Omental fat pad (tissue), 4 donors: ENCODE data around the gene C5orf58. TPM values are rescaled to one million over a fixed set of nuclear protein-coding genes. Genes with fewer than 3 reads are reported as not detected.

Source experiments
- ATAC-seq: fragments of 150-250 bp; one replicate; pipeline ENCODE4 v1.9.1; 2016; ENCODE audit warnings: mild to moderate bottlenecking, moderate library complexity; ENCODE audit not compliant: low FRiP score
- DNase-seq: peaks from one replicate; pipeline ENCODE4 v3.0.0-alpha.2; 2019; ENCODE audit warnings: low spot score
- CTCF ChIP-seq, 3 donors: fragments of 450-650 bp; IDR thresholded peaks; one replicate each; pipeline ENCODE4 v1.5.1; 2016 to 2017; ENCODE audit warnings: antibody characterized with exemption in 3 of 3, mild to moderate bottlenecking in 3 of 3, moderate library complexity in 2 of 3
- total RNA-seq, 4 donors: library from RNA; depleted of rRNA; stranded (reverse); fragments of >200 nt; gene quantifications; one replicate each; pipeline ENCODE4 v1.1.0, GENCODE V29; 2016

C5orf58 gene
- total RNA-seq, 4 donors from 2014 or later = not detected

DNA sequence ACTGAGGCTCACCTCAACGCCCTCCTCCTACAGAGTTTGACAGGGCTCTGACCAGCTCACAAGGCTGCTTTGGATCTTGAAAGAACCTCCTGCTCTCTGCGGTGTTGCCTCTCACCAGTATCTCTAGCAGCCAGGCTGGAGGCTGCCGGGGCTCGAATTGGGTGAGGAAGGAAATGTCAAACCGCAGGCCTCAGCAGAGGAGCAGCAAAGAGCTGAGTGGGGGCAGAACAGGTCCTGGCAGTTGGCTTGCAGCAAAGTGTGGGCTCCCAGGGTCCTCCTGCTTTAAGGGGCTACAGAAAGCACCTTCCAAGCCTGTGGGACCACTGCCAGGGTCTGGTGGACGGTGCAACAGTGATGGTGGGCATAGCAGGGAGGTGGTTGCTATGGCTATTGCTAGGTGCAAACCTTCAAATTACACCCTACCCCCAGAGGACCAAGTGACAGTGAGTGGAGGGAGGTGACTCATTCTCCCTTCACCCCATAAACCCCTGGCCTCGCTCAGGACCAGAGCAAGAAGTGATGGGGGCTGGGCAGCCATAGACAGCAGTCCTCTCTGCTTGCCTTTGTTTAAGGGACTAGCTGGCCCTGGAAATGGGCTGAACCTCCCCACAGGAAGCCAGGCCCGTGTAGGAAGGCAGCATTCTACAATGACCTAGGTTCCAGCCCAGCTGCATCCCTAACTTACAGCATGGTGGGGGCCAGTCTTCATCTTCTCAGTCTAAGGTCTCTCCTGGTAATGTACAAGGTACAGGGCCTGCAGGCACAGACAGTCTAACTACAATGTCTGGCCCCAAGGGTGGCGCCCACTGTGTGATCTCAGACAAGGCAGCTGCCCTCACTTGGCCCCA is 46.0 kb downstream of the C5orf58 start:
- DNase-seq = no peak
- TF ChIP-seq CTCF (IDR thresholded peaks at IDR 0.05) = no peak
- no peak for ATAC-seq

DNA sequence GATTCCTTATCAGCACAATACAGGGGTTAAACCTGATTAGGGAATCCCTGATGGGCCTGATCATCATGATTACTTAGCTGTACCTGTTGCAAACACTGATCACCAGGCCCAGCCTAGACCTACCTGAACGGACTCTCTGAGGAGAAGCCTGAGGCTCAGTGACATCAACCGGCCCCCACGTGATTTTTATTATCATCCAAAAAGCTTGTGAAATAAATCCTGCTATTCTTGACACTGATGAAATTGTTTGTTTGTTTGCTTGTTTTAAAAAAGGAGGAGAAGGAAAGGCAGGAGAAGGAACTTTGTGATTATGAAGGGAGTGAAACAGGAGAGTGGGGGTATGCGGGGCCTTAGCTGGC is 46.7 kb downstream of the C5orf58 start:
- no peak for ATAC-seq
- TF ChIP-seq CTCF (IDR thresholded peaks at IDR 0.05) = no peak
- no peak for DNase-seq

DNA sequence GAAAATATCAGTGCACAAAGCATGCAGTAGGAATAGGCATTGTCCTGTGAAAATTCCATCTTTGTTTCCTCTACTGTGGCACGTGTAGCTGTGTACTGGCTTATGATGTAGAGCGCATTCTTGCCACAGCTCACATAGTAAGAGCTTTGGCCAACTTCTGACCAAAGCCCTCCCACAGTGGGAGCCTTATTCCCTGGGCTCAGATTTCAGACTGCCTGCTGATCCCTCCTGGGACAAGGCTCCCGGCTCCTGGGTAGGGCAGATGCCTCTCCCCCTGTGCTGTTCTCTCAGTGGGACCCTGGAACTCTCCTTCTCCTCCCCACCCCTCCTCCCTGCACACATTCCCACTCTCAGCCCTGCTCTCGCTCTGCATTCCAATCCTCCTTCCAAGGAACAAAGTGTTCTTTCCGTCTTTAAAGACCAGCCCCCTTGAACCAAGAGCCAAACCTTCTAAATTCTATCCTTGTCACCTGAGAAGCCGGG is 47.3 kb downstream of the C5orf58 start:
- TF ChIP-seq CTCF (IDR thresholded peaks at IDR 0.05) = no peak
- no peak for DNase-seq
- no peak for ATAC-seq

DNA sequence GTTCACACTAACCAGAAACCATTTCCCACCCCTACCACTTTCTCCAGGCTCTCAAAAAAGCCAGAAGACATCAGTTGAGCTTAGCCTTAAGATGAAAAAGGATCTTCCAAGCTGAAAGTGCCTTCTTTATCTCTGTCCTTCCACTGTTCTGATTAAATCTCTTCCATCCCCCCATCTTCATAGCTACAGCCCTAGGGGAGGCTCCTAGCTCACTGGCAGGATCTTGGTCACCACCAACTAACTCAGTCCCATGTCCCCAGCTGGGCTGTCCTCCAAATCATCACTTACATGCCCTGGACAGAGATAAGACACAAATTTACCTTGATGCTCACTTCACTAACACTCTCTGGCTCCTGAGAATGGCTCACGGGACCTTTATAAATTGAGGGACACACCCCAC is 50.5 kb downstream of the C5orf58 start:
- DNase-seq (no peak), ATAC-seq (no peak)
- TF ChIP-seq CTCF (IDR thresholded peaks at IDR 0.05) = no peak

DNA sequence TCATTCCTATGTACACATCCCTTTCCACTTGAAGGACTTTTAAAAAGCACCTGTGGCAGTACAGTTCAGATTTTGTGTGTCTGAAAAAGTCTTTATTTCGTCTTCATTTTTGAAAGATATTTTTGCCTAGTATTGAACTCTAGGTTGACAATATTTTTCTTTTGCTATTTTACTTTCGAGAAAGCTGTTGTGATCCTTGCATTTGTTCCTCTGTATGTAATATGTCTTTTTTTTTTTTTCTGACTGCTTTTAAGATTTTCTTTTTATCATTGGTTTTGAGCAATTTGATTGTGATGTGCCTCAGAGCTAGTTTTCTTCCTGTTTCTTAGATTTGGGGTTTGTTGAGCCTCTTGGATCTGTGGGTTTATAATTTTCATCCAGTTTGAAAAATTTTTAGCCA is 51.4 kb downstream of the C5orf58 start:
- ATAC-seq (no peak), DNase-seq (no peak)
- TF ChIP-seq CTCF (IDR thresholded peaks at IDR 0.05) = no peak

GRCh38 chr5:170285181-170285580 is 52.4 kb downstream of the C5orf58 start:
- DNase-seq (no peak), ATAC-seq (no peak)
- no peak for TF ChIP-seq CTCF (IDR thresholded peaks at IDR 0.05)

DNA sequence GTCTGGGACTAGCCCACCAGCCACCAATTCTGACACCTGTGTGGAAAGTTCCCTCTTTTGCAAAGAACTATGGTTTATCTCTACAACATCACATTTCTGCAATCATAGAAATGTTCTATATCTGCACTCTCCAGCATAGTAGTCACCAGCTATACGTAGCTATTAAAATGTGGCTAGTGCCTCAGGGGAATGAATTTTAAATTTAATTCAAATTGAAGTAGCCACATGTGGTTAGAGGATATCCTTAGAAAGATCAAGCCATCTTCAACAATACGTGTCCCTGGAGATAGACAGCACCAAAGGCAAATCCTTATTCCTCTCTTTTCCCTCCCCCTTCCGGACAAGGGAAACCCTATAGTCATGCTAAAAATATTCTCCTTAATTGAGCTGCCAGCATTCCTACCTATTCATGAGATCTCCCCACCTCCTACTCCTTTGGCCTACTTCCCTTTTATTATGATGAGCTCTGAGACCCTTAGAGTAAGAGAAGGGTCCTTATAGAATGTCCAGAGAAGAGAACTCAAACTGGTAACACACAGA is 53.7 kb downstream of the C5orf58 start:
- DNase-seq = no peak
- ATAC-seq = no peak
- TF ChIP-seq CTCF (IDR thresholded peaks at IDR 0.05) = no peak
